Lower leg skin (tissue), 3 donors: ENCODE results near the gene DAB1.

Source experiments
- POLR2A ChIP-seq, 2 donors: fragments of 450-650 bp; IDR thresholded peaks; one replicate each; pipeline ENCODE4 v1.6.1; 2016 to 2017; ENCODE audit warnings: antibody characterized with exemption in 2 of 2, mild to moderate bottlenecking in 1 of 2, moderate library complexity in 1 of 2
- TF ChIP-seq, protein P1 (sequence below), 3 donors: fragments of 450-650 bp; IDR thresholded peaks; one replicate each; pipeline ENCODE4 v1.5.1; 2016; ENCODE audit warnings: antibody characterized with exemption in 3 of 3, mild to moderate bottlenecking in 3 of 3, moderate library complexity in 2 of 3

DNA sequence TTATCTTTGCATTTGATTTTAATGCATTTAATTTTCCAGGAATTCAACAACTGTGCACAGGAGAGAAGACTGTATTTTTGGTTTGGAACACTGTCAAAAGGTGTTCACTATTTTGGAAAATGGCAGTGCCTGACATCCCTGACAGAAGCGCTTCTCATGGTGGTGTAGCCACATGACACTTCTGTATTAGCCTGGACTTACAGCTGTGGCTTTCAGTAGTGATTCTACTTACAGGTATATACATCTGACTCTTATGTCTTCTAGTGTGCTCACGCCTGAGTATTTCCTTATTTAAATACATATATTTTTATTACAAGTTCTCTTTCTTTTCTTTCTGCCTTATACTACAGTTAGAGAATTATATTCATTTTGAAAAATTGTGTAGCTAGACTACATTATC lies 405.7 kb downstream of the DAB1 start:
- TF ChIP-seq, protein P1, sequence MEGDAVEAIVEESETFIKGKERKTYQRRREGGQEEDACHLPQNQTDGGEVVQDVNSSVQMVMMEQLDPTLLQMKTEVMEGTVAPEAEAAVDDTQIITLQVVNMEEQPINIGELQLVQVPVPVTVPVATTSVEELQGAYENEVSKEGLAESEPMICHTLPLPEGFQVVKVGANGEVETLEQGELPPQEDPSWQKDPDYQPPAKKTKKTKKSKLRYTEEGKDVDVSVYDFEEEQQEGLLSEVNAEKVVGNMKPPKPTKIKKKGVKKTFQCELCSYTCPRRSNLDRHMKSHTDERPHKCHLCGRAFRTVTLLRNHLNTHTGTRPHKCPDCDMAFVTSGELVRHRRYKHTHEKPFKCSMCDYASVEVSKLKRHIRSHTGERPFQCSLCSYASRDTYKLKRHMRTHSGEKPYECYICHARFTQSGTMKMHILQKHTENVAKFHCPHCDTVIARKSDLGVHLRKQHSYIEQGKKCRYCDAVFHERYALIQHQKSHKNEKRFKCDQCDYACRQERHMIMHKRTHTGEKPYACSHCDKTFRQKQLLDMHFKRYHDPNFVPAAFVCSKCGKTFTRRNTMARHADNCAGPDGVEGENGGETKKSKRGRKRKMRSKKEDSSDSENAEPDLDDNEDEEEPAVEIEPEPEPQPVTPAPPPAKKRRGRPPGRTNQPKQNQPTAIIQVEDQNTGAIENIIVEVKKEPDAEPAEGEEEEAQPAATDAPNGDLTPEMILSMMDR (IDR thresholded peaks at IDR 0.05), result no peak
- TF ChIP-seq POLR2A (IDR thresholded peaks at IDR 0.05), result no peak
